ENCODE measurements around the gene PACRG. TPM values are rescaled to one million over a fixed set of nuclear protein-coding genes. Genes with fewer than 3 reads are reported as not detected.

Gene PACRG
- total and polyA plus RNA-seq, 2 donors (not counting 3 experiments of a cell fraction or from before 2014, with no cell fraction given) = 0.08 TPM; not detected in 1

GRCh38 chr6:162684052-162684451 is 43.7 kb upstream of the PACRG start:
- BruUV-seq (replicated peaks) = no TSS peak
- no peak overlapping the region for H3K27ac ChIP-seq (ENCODE audit: insufficient read depth, low read depth, low read length)
- H3K4me1 ChIP-seq (ENCODE audit: control insufficient read depth, extremely low read depth, insufficient read depth, low read length) = no peaks in the 10 kb centered on the region
- ChIA-PET POLR2A (no interaction called here), CTCF (no interaction called here)
- no peaks in the 10 kb centered on the region for H3K79me2 ChIP-seq (ENCODE audit: control insufficient read depth, insufficient read depth, low read length)
- H2AFZ ChIP-seq (ENCODE audit: low read depth, low read length) = no peak overlapping the region
- H4K20me1 ChIP-seq (replicated peaks; ENCODE audit: control insufficient read depth, extremely low read depth, insufficient read depth, low read length) = no peaks in the 10 kb centered on the region
- dilution Hi-C loops (cut with MboI; ENCODE audit: extremely low pct_ligation_motif_present, low sequenced_read_pairs) = no loop called here
- TF ChIP-seq POLR2AphosphoS5 (IDR thresholded peaks at IDR 0.05; ENCODE audit: insufficient read depth, low read depth, low read length) (no peak), CTCF (IDR thresholded peaks at IDR 0.05; ENCODE audit: extremely low read depth in 1 of 2, insufficient read depth in 1 of 2, low read depth in 1 of 2, low read length in 2 of 2) (no peak), JUN (IDR thresholded peaks at IDR 0.05; ENCODE audit: borderline replicate concordance, insufficient read depth, insufficient read length, low read depth) (no peak), FOS (IDR thresholded peaks at IDR 0.05; ENCODE audit: borderline replicate concordance, insufficient read depth, low read length) (no peak), EZH2 (IDR thresholded peaks at IDR 0.05; ENCODE audit: borderline replicate concordance, low read depth, low read length, severe bottlenecking) (no peak), POLR2A (IDR thresholded peaks at IDR 0.05; ENCODE audit: low read depth, low read length) (no peak), MYC (IDR thresholded peaks at IDR 0.05; ENCODE audit: low read depth, low read length) (no peak), GATA2 (IDR thresholded peaks at IDR 0.05; ENCODE audit: insufficient read depth, insufficient read length, low read depth, low read length) (no peak), MAX (IDR thresholded peaks at IDR 0.05; ENCODE audit: insufficient read depth, insufficient read length) (no peak)
- intact Hi-C loops (cut with micrococcal nuclease) = no loop called here
- no peaks in the 10 kb centered on the region for H3K27me3 ChIP-seq (ENCODE audit: control insufficient read depth in 2 of 2, insufficient read depth in 2 of 2, low read length in 2 of 2)
- no peaks in the 10 kb centered on the region for H3K9me3 ChIP-seq (replicated peaks; ENCODE audit: control insufficient read depth, insufficient read depth, low read length)
- no peak for FAIRE-seq
- H3K9ac ChIP-seq (replicated peaks; ENCODE audit: extremely low read depth, insufficient read depth, low read length) = no peak overlapping the region
- H3K4me2 ChIP-seq (ENCODE audit: insufficient read depth, low read length) = no peak overlapping the region
- H3K9me1 ChIP-seq (replicated peaks; ENCODE audit: control insufficient read depth, extremely low read depth, insufficient read depth, low read length) = no peaks in the 10 kb centered on the region
- H3K4me3 ChIP-seq (replicated peaks in 1 of 3; ENCODE audit: insufficient read depth in 1 of 3, low read depth in 1 of 3, low read length in 3 of 3) = no peak overlapping the region
- no peak for DNase-seq (ENCODE audit: low read depth, low spot score)
- no peaks in the 10 kb centered on the region for H3K36me3 ChIP-seq (ENCODE audit: control insufficient read depth in 2 of 2, extremely low read depth in 1 of 2, insufficient read depth in 2 of 2, low read length in 2 of 2)
